Neural crest cell (in vitro differentiated cells): ENCODE results near the gene SLC9A2. TPM values are rescaled to one million over a fixed set of nuclear protein-coding genes. Genes with fewer than 3 reads are reported as not detected.
A peak's percentile ranks its signal among the peaks of the same experiment; 100 is the strongest.

Experiments used
- DNase-seq: peaks from one replicate; pipeline ENCODE4 v3.0.0; 2021; ENCODE audit warnings: low read depth, mixed read lengths, low spot score
- H3K27ac Mint-ChIP-seq: one replicate; pipeline ENCODE4 v1.8.0; 2021; ENCODE audit warnings: mild to moderate bottlenecking, mixed read lengths; ENCODE audit not compliant: unreplicated experiment
- H3K27me3 Mint-ChIP-seq: 2 replicates; pipeline ENCODE4 v1.8.0; 2021; ENCODE audit warnings: low read depth, mild to moderate bottlenecking, mixed read lengths
- H3K36me3 Mint-ChIP-seq: 2 replicates; pipeline ENCODE4 v1.8.0; 2021; ENCODE audit warnings: low read depth, mild to moderate bottlenecking, mixed read lengths
- H3K4me1 Mint-ChIP-seq: 2 replicates; pipeline ENCODE4 v1.8.0; 2021; ENCODE audit warnings: mixed read lengths
- H3K4me3 Mint-ChIP-seq: one replicate; pipeline ENCODE4 v1.8.0; 2021; ENCODE audit warnings: mild to moderate bottlenecking, mixed read lengths
- H3K9me3 Mint-ChIP-seq: 2 replicates; pipeline ENCODE4 v1.8.0; 2021; ENCODE audit warnings: mixed read lengths
- total RNA-seq: library from RNA; stranded (reverse); gene quantifications from 2 replicates; pipeline ENCODE4 v1.2.1, GENCODE V29; 2021
- TF ChIP-seq, protein P1 (sequence below): fragments of 200-600 bp; sonication (generic); conservative IDR thresholded peaks from 2 replicates; pipeline ENCODE4 v1.5.0; 2021; ENCODE audit warnings: antibody characterized with exemption, mild to moderate bottlenecking

SLC9A2 gene
- total RNA-seq, 1 donor from 2014 or later = 0.09 TPM

DNA sequence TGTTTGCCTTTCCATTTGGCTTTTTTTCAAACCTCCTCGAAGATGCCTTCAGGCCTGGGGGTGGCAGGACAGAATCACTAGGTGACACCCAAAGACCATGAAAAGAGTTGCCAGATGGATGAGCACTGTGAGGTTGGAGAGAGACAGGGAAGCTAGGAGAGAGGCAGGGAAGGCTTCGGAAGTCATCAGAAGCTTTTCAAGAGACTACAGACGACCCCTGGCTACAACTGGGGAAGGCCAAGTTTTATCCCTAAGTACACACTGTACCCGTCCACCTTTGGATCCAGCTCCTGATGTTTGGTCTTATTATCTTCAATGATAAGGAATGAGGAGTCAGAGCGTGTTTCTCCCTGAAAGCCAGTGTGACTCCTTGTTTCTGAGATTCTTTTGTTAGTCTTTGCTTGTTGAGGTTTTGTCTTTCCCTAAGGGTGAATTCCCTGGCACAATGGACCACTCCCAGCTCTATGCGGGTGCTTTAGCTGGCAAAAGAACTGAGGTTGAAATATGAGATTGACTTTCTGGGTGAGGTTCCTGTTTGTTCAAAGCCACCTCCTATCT, 33.4 kb upstream of the SLC9A2 start:
- Mint-ChIP-seq H3K4me3 (no peak overlapping the region), H3K27ac (no peak overlapping the region), H3K36me3 (no peaks in the 10 kb centered on the region), H3K4me1 (no peaks in the 10 kb centered on the region), H3K9me3 (no peaks in the 10 kb centered on the region), H3K27me3 (peaks cover 3% of the 10 kb centered on the region)
- TF ChIP-seq, protein P1, sequence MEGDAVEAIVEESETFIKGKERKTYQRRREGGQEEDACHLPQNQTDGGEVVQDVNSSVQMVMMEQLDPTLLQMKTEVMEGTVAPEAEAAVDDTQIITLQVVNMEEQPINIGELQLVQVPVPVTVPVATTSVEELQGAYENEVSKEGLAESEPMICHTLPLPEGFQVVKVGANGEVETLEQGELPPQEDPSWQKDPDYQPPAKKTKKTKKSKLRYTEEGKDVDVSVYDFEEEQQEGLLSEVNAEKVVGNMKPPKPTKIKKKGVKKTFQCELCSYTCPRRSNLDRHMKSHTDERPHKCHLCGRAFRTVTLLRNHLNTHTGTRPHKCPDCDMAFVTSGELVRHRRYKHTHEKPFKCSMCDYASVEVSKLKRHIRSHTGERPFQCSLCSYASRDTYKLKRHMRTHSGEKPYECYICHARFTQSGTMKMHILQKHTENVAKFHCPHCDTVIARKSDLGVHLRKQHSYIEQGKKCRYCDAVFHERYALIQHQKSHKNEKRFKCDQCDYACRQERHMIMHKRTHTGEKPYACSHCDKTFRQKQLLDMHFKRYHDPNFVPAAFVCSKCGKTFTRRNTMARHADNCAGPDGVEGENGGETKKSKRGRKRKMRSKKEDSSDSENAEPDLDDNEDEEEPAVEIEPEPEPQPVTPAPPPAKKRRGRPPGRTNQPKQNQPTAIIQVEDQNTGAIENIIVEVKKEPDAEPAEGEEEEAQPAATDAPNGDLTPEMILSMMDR = no peak
- no peak for DNase-seq

DNA sequence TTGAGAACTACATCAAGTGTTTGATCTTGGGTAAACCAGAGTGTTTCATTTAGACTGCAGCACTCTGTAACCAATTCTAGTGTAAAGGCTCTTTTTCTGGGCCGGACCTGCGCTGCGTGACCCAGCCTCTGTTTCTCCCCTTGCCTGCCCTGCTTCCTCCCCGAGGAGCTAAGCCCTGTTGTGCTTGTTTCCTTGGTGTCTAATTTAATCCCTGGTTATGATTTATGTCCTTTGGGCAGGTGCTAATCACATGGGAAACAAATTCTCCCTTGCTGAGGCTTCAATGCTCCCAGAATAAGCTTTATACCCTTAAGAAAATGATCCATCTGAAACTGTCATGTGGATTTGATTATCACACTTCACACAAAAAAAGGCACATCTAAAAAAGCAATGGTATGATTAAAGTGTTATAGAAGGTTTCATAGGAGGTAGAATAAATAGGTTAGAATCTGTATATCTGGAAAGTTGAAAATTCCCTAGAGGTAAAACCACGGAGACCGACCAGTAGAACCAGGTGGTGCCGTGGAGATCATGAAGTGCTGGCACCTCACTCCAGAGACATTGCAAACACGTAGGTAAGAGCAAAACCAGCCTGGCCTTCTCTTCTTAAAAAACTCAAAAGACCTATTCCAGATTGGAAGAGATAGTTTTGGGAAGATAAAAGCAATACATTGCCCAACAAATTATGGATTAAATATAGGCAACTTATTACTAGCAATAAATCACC, 31.0 kb upstream of the SLC9A2 start:
- TF ChIP-seq, protein P1 = no peak
- H3K4me1 Mint-ChIP-seq = no peaks in the 10 kb centered on the region
- no peaks in the 10 kb centered on the region for H3K36me3 Mint-ChIP-seq
- peaks cover 6% of the 10 kb centered on the region for H3K27me3 Mint-ChIP-seq
- no peaks in the 10 kb centered on the region for H3K9me3 Mint-ChIP-seq
- no peak for DNase-seq
- H3K4me3 Mint-ChIP-seq = no peak overlapping the region
- H3K27ac Mint-ChIP-seq = no peak overlapping the region

DNA sequence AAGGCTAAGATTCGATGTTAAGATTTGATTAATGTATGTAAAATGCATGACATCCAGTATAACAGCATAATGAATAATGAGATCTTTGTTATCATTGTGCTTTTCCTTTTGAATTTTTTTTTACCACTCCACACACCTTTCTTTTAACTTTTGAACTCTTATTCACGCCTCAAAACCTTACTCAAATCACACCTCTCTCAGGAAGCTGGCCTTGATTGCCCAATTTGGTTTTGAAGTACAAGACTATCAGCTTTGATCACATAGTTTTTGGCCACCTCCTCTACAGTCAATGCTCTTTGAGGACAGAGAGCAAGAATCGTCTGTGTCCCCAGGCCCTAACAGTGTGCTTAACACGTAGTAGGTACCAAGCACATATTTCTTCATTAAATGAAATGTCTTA, 29.9 kb upstream of the SLC9A2 start:
- Mint-ChIP-seq H3K4me1 (no peaks in the 10 kb centered on the region), H3K36me3 (no peaks in the 10 kb centered on the region), H3K27ac (no peak overlapping the region), H3K27me3 (peaks cover 6% of the 10 kb centered on the region), H3K9me3 (no peaks in the 10 kb centered on the region), H3K4me3 (no peak overlapping the region)
- TF ChIP-seq, protein P1 = no peak
- DNase-seq = no peak

DNA sequence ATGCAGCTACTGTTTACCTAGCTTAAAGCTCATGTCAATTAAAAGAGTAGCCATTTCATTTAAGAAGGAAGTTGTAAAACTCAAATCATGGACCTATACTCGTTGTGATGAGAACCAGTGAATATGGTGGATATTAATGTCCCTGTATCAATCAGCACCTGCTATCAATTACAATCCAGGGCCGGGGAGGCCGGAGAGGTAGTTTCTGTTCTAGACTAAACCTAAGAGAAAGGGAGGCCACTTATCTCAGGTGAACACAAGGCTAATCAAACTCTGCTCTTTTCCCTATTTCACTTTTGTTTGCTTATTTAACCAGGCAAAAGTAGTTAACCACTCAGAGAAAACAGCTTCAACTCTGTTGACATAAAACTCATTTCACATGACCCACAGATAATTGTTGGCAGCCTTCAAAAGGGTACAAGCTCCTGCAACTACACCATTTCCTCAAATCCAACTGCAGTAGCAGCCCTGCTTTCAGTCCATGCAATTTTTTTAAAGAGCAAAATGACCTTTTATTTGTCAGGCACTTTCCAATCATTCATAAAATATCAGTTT, 27.8 kb upstream of the SLC9A2 start:
- no peak overlapping the region for H3K4me3 Mint-ChIP-seq
- peaks cover 6% of the 10 kb centered on the region for H3K27me3 Mint-ChIP-seq
- TF ChIP-seq, protein P1 = no peak
- DNase-seq = no peak
- H3K36me3 Mint-ChIP-seq = no peaks in the 10 kb centered on the region
- no peaks in the 10 kb centered on the region for H3K4me1 Mint-ChIP-seq
- no peak overlapping the region for H3K27ac Mint-ChIP-seq
- no peaks in the 10 kb centered on the region for H3K9me3 Mint-ChIP-seq

DNA sequence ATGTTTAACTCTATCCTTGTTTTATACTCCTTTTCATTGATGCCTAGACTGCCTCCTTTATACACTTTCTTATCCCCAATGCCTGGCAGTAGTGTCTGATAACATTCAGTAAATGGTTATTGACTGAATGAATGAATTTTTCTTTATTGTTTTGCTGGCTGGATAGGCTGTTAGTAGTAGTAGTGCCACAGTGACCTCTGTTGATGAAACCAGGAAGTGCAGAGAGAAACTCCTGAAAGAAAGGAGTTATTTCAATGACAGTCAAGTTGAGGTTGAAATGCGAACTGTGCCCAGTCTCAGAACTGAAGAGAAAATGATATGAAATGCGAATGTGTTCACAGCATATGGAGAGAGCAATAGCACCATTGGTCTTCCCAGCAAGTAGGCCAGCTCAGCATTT, 26.8 kb upstream of the SLC9A2 start:
- no peaks in the 10 kb centered on the region for H3K36me3 Mint-ChIP-seq
- H3K27ac Mint-ChIP-seq = no peak overlapping the region
- no peaks in the 10 kb centered on the region for H3K4me1 Mint-ChIP-seq
- H3K4me3 Mint-ChIP-seq = no peak overlapping the region
- DNase-seq = peak; percentile 11
- peaks cover 6% of the 10 kb centered on the region for H3K27me3 Mint-ChIP-seq
- TF ChIP-seq, protein P1 = peak; percentile 63
- no peaks in the 10 kb centered on the region for H3K9me3 Mint-ChIP-seq
